OCI-LY1 (cell line): ENCODE data around the gene DOK7.

ENCODE experiments used
- H2AFZ ChIP-seq: fragments of 200-600 bp; sonication (generic), shearing (Covaris generic); 2 replicates; pipeline ENCODE4 v1.6.0; 2014; ENCODE audit warnings: antibody characterized with exemption, mild to moderate bottlenecking, low read length
- H3F3A ChIP-seq: fragments of 200-600 bp; sonication (generic), shearing (Covaris generic); 2 replicates; pipeline ENCODE4 v1.6.0; 2014; ENCODE audit warnings: mild to moderate bottlenecking, antibody characterized with exemption, low read length, moderate library complexity; ENCODE audit not compliant: insufficient read depth
- H3K27ac ChIP-seq: fragments of 200-600 bp; sonication (generic); 2 replicates; pipeline ENCODE4 v1.5.1; 2014; ENCODE audit warnings: low read length, mixed run types, mild to moderate bottlenecking, low read depth; ENCODE audit not compliant: poor library complexity, severe bottlenecking
- H3K27me3 ChIP-seq: fragments of 200-600 bp; sonication (generic); 2 replicates; pipeline ENCODE4 v1.6.0; 2014; ENCODE audit warnings: antibody characterized with exemption, mild to moderate bottlenecking, low read length, moderate library complexity; ENCODE audit not compliant: insufficient read depth
- H3K36me3 ChIP-seq: fragments of 200-600 bp; sonication (generic); 2 replicates; pipeline ENCODE4 v1.6.1; 2014; ENCODE audit warnings: mild to moderate bottlenecking, antibody characterized with exemption, low read length, moderate library complexity, mixed read lengths; ENCODE audit not compliant: insufficient read depth
- H3K4me1 ChIP-seq: fragments of 200-600 bp; sonication (generic); 2 replicates; pipeline ENCODE4 v1.5.1; 2014; ENCODE audit warnings: mild to moderate bottlenecking, low read length, moderate library complexity; ENCODE audit not compliant: insufficient read depth, severe bottlenecking
- H3K4me2 ChIP-seq: fragments of 200-600 bp; sonication (generic), shearing (Covaris generic); 2 replicates; pipeline ENCODE4 v1.6.1; 2014; ENCODE audit warnings: low read length
- H3K4me3 ChIP-seq: fragments of 200-600 bp; sonication (generic); 2 replicates; pipeline ENCODE4 v1.5.1; 2014; ENCODE audit warnings: low read length, low read depth, mild to moderate bottlenecking, mixed read lengths; ENCODE audit not compliant: poor library complexity, severe bottlenecking
- H3K79me2 ChIP-seq: fragments of 200-600 bp; shearing (Covaris generic); 2 replicates; pipeline ENCODE4 v1.6.1; 2016; ENCODE audit warnings: mixed run types, low read length, mixed read lengths; ENCODE audit not compliant: insufficient read depth
- H3K9ac ChIP-seq: fragments of 200-600 bp; sonication (generic), shearing (Covaris generic); 2 replicates; pipeline ENCODE4 v1.6.1; 2014; ENCODE audit warnings: mild to moderate bottlenecking, low read length, mixed read lengths
- H3K9me2 ChIP-seq: fragments of 200-600 bp; sonication (generic), shearing (Covaris generic); 2 replicates; pipeline ENCODE4 v1.6.1; 2014; ENCODE audit warnings: low read depth, mild to moderate bottlenecking, low read length, mixed read lengths
- H3K9me3 ChIP-seq: fragments of 200-600 bp; shearing (Covaris generic); 2 replicates; pipeline ENCODE4 v1.6.1; 2014; ENCODE audit warnings: low read length, mixed read lengths
- H4K20me1 ChIP-seq: fragments of 200-600 bp; sonication (generic), shearing (Covaris generic); 2 replicates; pipeline ENCODE4 v1.6.0; 2016; ENCODE audit warnings: mild to moderate bottlenecking, low read length; ENCODE audit not compliant: insufficient read depth
- CTCF ChIP-seq: fragments of 200-600 bp; sonication (generic), shearing (Covaris generic); IDR thresholded peaks from 2 replicates; pipeline ENCODE4 v1.5.1; 2017; ENCODE audit warnings: mild to moderate bottlenecking, antibody characterized with exemption, low read length, moderate library complexity, mixed read lengths
- EZH2 ChIP-seq: fragments of 200-600 bp; sonication (generic), shearing (Covaris generic); IDR thresholded peaks from 2 replicates; pipeline ENCODE4 v1.8.0; 2017; ENCODE audit warnings: borderline replicate concordance, mixed run types, mild to moderate bottlenecking, antibody characterized with exemption, low read length, moderate library complexity, mixed read lengths

Gene DOK7

GRCh38 chr4:3462321-3462789, 751 bp upstream of the DOK7 start:
- Histone ChIP-seq H2AFZ (no peak overlapping the region), H3F3A (no peaks in the 10 kb centered on the region), H3K9me3 (no peaks in the 10 kb centered on the region), H3K9me2 (no peaks in the 10 kb centered on the region), H3K4me3 (no peak overlapping the region), H3K9ac (no peak overlapping the region), H3K4me1 (no peaks in the 10 kb centered on the region), H3K27me3 (no peaks in the 10 kb centered on the region), H3K79me2 (no peaks in the 10 kb centered on the region), H4K20me1 (no peaks in the 10 kb centered on the region), H3K4me2 (no peak overlapping the region), H3K36me3 (no peaks in the 10 kb centered on the region), H3K27ac (no peak overlapping the region)
- TF ChIP-seq EZH2 (no peak), CTCF (no peak)

- H3K4me3 ChIP-seq = no peak overlapping the region
- no peaks in the 10 kb centered on the region for H3K79me2 ChIP-seq
- H3K27ac ChIP-seq = no peak overlapping the region
- no peaks in the 10 kb centered on the region for H3K9me3 ChIP-seq
- H3K9me2 ChIP-seq = no peaks in the 10 kb centered on the region
- H3K9ac ChIP-seq = no peak overlapping the region
- no peak overlapping the region for H3K4me2 ChIP-seq
- H4K20me1 ChIP-seq = no peaks in the 10 kb centered on the region
- no peak overlapping the region for H2AFZ ChIP-seq
- no peaks in the 10 kb centered on the region for H3K4me1 ChIP-seq
- no peaks in the 10 kb centered on the region for H3F3A ChIP-seq
- no peaks in the 10 kb centered on the region for H3K27me3 ChIP-seq
- TF ChIP-seq EZH2 = no peak
- TF ChIP-seq CTCF = no peak
- H3K36me3 ChIP-seq = no peaks in the 10 kb centered on the region
Measured at GRCh38 chr4:3463556-3464348, 646 bp downstream of the DOK7 start.

- Histone ChIP-seq H3K79me2 (no peaks in the 10 kb centered on the region), H4K20me1 (no peaks in the 10 kb centered on the region), H3K4me2 (no peak overlapping the region), H2AFZ (no peak overlapping the region), H3K4me1 (no peaks in the 10 kb centered on the region), H3K4me3 (no peak overlapping the region), H3K9ac (no peak overlapping the region), H3F3A (no peaks in the 10 kb centered on the region), H3K36me3 (no peaks in the 10 kb centered on the region), H3K9me2 (no peaks in the 10 kb centered on the region), H3K27me3 (no peaks in the 10 kb centered on the region), H3K9me3 (no peaks in the 10 kb centered on the region), H3K27ac (no peak overlapping the region)
- no peak for TF ChIP-seq EZH2
- no peak for TF ChIP-seq CTCF
Measured at GRCh38 chr4:3464349-3464905, 1.3 kb downstream of the DOK7 start.
